ENCODE measurements around the gene PCYT2. TPM values are rescaled to one million over a fixed set of nuclear protein-coding genes. Genes with fewer than 3 reads are reported as not detected.

PCYT2 gene
- total and polyA plus RNA-seq, 10 of the 15 experiments (the other 5 are each of a cell fraction or from before 2014, with no cell fraction given) = 0.63 to 72.0 (median 45.0) TPM

GRCh38 chr17:81860756-81861568 is 50.2 kb downstream of the PCYT2 start (continued):
- TF ChIP-seq PRDM15 (CRISPR knock-in tag; IDR thresholded peaks at IDR 0.05) = no peak
- TF ChIP-seq SMAD5 (IDR thresholded peaks at IDR 0.05; ENCODE audit: low read depth) = peak; percentile 70; the same call in 1 of the 2 replicates
- 0 out of 2 replicates have a peak, but pooled peaks have one; percentile 25 for TF ChIP-seq ZBED1 (IDR thresholded peaks at IDR 0.05; ENCODE audit: borderline replicate concordance)
- TF ChIP-seq MAX (IDR thresholded peaks at IDR 0.05; ENCODE audit: low read depth, low read length) = peak; percentile 67
- TF ChIP-seq MYC (IDR thresholded peaks at IDR 0.05; ENCODE audit: insufficient read depth, insufficient read length, insufficient replicate concordance, low read length, severe bottlenecking) = no peak
- no peak for TF ChIP-seq MTA3 (IDR thresholded peaks at IDR 0.05; ENCODE audit: borderline replicate concordance, low read length)
- no peak for TF ChIP-seq MTA2 (IDR thresholded peaks at IDR 0.05; ENCODE audit: low read depth)
- TF ChIP-seq ZBTB40 (IDR thresholded peaks at IDR 0.05; ENCODE audit: borderline replicate concordance) = peak; percentile 94
- TF ChIP-seq ZNF217 (IDR thresholded peaks at IDR 0.05) = no peak
- TF ChIP-seq GATAD2B (conservative IDR thresholded peaks at IDR 0.05; ENCODE audit: low read depth) = peak; percentile 85
- TF ChIP-seq FOXM1 (IDR thresholded peaks at IDR 0.05; ENCODE audit: low read depth, low read length) = peak; percentile 83
- no peak for TF ChIP-seq KDM1A (IDR thresholded peaks at IDR 0.05; ENCODE audit: borderline replicate concordance)
- TF ChIP-seq NKRF (conservative IDR thresholded peaks at IDR 0.05) = no peak; the same call in 1 of the 2 replicates
- TF ChIP-seq ATF7 (IDR thresholded peaks at IDR 0.05; ENCODE audit: low read depth) = peak; percentile 92
- peak; percentile 100 for TF ChIP-seq EZH2 (IDR thresholded peaks at IDR 0.05; ENCODE audit: borderline replicate concordance, control insufficient read depth, low read depth, low read length)
- TF ChIP-seq TBL1XR1 (IDR thresholded peaks at IDR 0.05; ENCODE audit: low read depth, low read length) = no peak
- TF ChIP-seq RCOR1 (conservative IDR thresholded peaks at IDR 0.05; ENCODE audit: low read depth, low read length) = no peak
- 0 out of 2 replicates have a peak, but pooled peaks have one; percentile 24 for TF ChIP-seq RB1 (IDR thresholded peaks at IDR 0.05; ENCODE audit: borderline replicate concordance)
- TF ChIP-seq LARP7 (IDR thresholded peaks at IDR 0.05) = peak; percentile 58; the same call in 1 of the 2 replicates
- no peak for TF ChIP-seq PML (IDR thresholded peaks at IDR 0.05; ENCODE audit: low read length)

All from GM12878 (cell line).